GM13977 (cell line): ENCODE results near the gene TRPM8.
"Not testable (repeated sequence)": the region's sequence is repeated elsewhere in the genome, so short reads cannot be mapped to it uniquely, and the experiment has no call there.

Source experiments
- DNase-seq: peaks from one replicate; pipeline ENCODE4 v3.0.0; 2012; ENCODE audit warnings: low spot score
- in situ Hi-C: fragments of 300-500 bp; cut with MboI; formaldehyde crosslinking; loops from one replicate; pipeline ENCODE4 v1.12.0; 2022; ENCODE audit warnings: low sequenced_read_pairs, low pct_unique_long_range_greater_than_20kb, mixed read lengths, inconsistent platforms; ENCODE audit not compliant: unreplicated experiment
- TF ChIP-seq, protein P1 (sequence below): IDR thresholded peaks from 2 replicates; pipeline ENCODE4 v1.5.1; 2012; ENCODE audit warnings: mild to moderate bottlenecking, control low read depth; ENCODE audit not compliant: insufficient read depth; ENCODE audit errors: extremely low read depth, missing control alignments

TRPM8 gene

DNA sequence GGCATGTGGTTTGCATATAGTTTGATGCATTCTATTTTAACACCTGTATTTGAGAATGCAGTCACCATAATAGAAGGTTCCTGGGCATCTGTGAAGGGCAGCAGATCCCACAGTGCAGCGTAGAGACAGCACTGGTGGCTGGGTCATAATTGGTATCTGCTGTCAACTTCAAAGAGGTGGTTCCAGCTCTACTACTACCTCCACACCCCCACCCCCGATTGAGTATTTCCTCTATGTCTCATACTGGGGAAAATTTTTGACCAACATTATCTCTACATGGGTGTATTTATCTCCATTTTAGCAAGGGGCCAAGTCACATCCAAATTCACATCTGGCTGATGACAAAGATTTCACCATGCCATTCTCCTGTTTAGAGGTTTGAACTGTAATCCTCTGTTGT, 43.0 kb downstream of the TRPM8 start:
- no peak for DNase-seq
- TF ChIP-seq, protein P1, sequence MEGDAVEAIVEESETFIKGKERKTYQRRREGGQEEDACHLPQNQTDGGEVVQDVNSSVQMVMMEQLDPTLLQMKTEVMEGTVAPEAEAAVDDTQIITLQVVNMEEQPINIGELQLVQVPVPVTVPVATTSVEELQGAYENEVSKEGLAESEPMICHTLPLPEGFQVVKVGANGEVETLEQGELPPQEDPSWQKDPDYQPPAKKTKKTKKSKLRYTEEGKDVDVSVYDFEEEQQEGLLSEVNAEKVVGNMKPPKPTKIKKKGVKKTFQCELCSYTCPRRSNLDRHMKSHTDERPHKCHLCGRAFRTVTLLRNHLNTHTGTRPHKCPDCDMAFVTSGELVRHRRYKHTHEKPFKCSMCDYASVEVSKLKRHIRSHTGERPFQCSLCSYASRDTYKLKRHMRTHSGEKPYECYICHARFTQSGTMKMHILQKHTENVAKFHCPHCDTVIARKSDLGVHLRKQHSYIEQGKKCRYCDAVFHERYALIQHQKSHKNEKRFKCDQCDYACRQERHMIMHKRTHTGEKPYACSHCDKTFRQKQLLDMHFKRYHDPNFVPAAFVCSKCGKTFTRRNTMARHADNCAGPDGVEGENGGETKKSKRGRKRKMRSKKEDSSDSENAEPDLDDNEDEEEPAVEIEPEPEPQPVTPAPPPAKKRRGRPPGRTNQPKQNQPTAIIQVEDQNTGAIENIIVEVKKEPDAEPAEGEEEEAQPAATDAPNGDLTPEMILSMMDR, result no peak
- in situ Hi-C loops, result no loop called here

DNA sequence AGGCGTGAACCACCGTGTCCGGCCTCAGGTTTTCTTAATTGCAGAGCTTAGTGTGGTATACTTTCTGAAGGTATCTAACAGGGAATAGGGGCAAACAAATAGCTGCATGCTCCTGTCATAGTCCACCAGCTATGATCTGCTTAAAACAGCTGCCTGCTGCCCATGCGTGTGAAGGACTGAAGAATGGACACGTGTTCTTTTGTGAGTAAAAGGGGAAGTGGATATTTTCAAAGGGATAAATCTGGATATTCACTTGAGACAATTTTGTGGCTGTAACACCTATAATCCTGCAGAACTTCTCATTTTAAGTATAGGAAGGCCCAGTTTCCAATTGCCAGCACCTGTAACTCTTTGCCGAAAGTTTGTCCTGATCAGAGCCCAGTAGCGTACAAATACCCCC, 44.7 kb downstream of the TRPM8 start:
- no peak for DNase-seq
- TF ChIP-seq, protein P1, result no peak
- in situ Hi-C loops, result no loop called here

DNA sequence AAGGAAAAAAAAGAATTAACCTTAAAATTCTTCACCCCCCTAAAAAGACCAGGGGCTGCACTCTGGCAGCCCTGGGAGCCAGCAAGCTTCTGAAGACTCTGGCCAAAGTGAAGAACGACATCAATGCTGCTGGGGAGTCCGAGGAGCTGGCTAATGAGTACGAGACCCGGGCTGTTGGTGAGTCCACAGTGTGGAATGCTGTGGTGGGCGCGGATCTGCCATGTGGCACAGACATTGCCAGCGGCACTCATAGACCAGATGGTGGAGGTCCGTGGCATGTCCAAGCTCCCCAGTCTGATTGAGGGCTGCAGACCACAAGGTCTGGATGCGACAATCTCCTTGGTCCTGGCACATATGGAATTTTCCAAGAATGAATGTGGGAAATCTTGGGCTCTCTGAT, 47.4 kb downstream of the TRPM8 start:
- in situ Hi-C loops, result no loop called here
- no peak for DNase-seq
- TF ChIP-seq, protein P1, result no peak

DNA sequence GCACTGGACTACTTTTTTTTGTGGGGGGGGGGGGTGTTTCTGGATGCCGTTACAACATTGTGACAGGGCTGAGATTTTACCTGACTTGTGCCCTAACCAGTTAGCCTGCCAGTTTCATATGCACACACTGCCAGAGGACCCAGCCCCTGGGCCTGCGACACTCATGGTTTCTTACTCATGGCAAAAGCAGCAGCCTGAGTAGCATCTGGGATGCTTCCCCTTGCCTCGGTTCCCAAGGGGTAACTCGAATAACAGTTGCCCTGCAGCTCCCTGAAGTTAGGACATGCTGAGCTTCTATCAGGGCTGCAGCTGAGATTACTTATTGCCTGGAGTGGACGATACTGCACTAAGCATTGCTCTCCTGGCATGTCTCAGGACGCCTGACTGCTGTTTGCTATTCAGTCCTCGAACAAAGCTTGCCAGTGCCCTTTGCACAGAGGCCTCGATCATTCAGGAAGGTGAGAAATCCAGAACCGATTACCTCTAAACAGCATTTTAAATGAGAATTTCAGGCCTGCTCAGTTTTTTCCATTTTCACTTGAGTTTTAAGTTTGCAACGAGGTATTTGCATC, 47.9 kb downstream of the TRPM8 start:
- no peak for DNase-seq
- in situ Hi-C loops, result no loop called here
- TF ChIP-seq, protein P1, result no peak

DNA sequence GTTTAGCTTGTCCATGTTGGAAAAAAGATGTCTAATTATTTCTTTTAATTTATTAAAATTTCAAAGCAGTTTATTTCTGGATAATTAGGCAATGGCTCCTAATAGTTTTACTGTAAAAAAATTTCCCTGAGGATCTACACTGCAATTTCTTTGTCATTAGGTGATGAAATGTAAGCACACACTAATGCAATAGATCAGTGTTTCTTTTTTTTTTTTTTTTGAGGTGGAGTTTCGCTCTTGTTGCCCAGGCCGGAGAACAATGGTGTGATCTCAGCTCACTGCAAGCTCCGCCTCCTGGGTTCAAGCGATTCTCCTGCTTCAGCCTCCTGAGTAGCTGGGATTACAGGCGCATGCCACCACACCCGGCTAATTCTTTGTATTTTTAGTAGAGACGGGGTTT, 48.5 kb downstream of the TRPM8 start:
- in situ Hi-C loops, DNase-seq: not testable (repeated sequence)

DNA sequence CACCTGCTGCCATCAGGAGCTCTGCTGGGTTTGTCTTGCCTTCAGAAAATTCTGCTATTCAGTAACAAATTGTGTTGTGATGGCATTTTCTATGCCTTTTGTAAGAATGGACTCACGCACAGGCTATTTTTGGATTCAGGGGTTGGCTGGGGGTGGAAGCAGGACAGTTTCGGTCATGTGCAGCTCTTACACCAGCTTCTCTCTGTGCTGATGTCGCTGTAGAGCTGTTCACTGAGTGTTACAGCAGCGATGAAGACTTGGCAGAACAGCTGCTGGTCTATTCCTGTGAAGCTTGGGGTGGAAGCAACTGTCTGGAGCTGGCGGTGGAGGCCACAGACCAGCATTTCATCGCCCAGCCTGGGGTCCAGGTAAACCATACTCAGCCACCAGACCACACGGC, 49.2 kb downstream of the TRPM8 start:
- in situ Hi-C loops, result no loop called here
- TF ChIP-seq, protein P1, result no peak
- DNase-seq, result no peak

DNA sequence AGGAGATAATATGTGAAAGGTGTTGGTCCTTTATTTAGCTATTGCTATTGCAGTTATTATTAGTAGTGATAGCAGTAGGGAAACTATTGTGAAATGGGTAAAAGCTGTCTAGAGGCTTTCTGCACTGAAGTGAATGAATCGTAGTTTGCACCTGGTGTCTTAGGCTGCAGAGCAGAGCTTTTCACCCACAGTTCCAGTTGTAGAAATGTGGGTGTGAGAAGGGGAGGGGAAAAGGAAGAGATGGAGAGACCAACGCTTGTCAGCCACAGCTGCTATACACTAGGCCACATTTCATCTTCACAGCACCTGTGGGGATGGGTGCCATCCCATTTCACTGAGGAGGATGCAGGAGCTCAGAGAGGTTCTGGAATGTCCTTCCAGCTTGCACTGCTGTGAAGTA, 50.0 kb downstream of the TRPM8 start:
- in situ Hi-C loops, result no loop called here
- TF ChIP-seq, protein P1, result no peak
- DNase-seq, result no peak
